Keratinocyte (primary cell): Measurements from ENCODE around the gene RETN. TPM values are rescaled to one million over a fixed set of nuclear protein-coding genes. Genes with fewer than 3 reads are reported as not detected.

Experiments used
- DNase-seq: peaks from one replicate; pipeline ENCODE4 v3.0.0-alpha.2; 2011; ENCODE audit warnings: low read depth, missing footprints, low spot score
- FAIRE-seq: peaks from 2 replicates; lab custom pipeline; 2011; peaks lifted over from hg19 to GRCh38; lab: Jason Lieb, UNC
- H2AFZ ChIP-seq: 2 replicates; pipeline ENCODE4 v1.6.0; 2012; ENCODE audit warnings: low read length, control low read depth, inconsistent platforms; ENCODE audit not compliant: control insufficient read depth
- H3K27ac ChIP-seq: 2 replicates; pipeline ENCODE4 v1.5.1; 2011; ENCODE audit warnings: low read length; ENCODE audit not compliant: control insufficient read depth, insufficient read depth
- H3K27me3 ChIP-seq: 3 replicates; pipeline ENCODE4 v1.6.0; 2011; ENCODE audit warnings: low read length; ENCODE audit not compliant: control insufficient read depth, insufficient read depth; ENCODE audit errors: extremely low read depth
- H3K36me3 ChIP-seq, 2 experiments: 2 replicates in 1 of 2; 3 replicates in 1 of 2; pipeline ENCODE4 v1.5.1; 2011; ENCODE audit warnings: low read length in 2 of 2, mild to moderate bottlenecking in 1 of 2; ENCODE audit not compliant: control insufficient read depth in 2 of 2, insufficient read depth in 2 of 2; ENCODE audit errors: extremely low read depth in 1 of 2
- H3K4me1 ChIP-seq: 3 replicates; pipeline ENCODE4 v1.5.1; 2011; ENCODE audit warnings: low read length; ENCODE audit not compliant: control insufficient read depth, insufficient read depth; ENCODE audit errors: extremely low read depth
- H3K4me2 ChIP-seq: 3 replicates; pipeline ENCODE4 v1.6.0; 2011; ENCODE audit warnings: low read depth, low read length; ENCODE audit not compliant: control insufficient read depth, insufficient read depth; ENCODE audit errors: extremely low read depth
- H3K4me3 ChIP-seq, 3 experiments: fragments of 200-600 bp in 1 of 3; sonication (generic) in 1 of 3; 2 replicates in 2 of 3; 3 replicates in 1 of 3; pipeline ENCODE4 v1.5.1; 2011 to 2016; ENCODE audit warnings: low read length in 3 of 3, mild to moderate bottlenecking in 3 of 3, control low read depth in 2 of 3, inconsistent platforms in 1 of 3, low read depth in 1 of 3, mixed read lengths in 1 of 3, mixed run types in 1 of 3, moderate library complexity in 1 of 3; ENCODE audit not compliant: control insufficient read depth in 2 of 3, insufficient read depth in 2 of 3; ENCODE audit errors: extremely low read depth in 1 of 3
- H3K79me2 ChIP-seq: 2 replicates; pipeline ENCODE4 v1.6.0; 2012; ENCODE audit warnings: low read length; ENCODE audit not compliant: control insufficient read depth, insufficient read depth
- H3K9ac ChIP-seq: 3 replicates; pipeline ENCODE4 v1.6.0; 2011; ENCODE audit warnings: low read length; ENCODE audit not compliant: control insufficient read depth, insufficient read depth; ENCODE audit errors: extremely low read depth
- H3K9me1 ChIP-seq: 3 replicates; pipeline ENCODE4 v1.6.0; 2011; ENCODE audit warnings: low read length; ENCODE audit not compliant: control insufficient read depth, insufficient read depth; ENCODE audit errors: extremely low read depth
- H3K9me3 ChIP-seq: 2 replicates; pipeline ENCODE4 v1.5.1; 2012; ENCODE audit warnings: low read depth, low read length; ENCODE audit not compliant: control insufficient read depth
- H4K20me1 ChIP-seq: 3 replicates; pipeline ENCODE4 v1.6.0; 2011; ENCODE audit warnings: low read length; ENCODE audit not compliant: control insufficient read depth, insufficient read depth; ENCODE audit errors: extremely low read depth
- EZH2 ChIP-seq: IDR thresholded peaks from one replicate; pipeline ENCODE4 v1.6.1; 2012; ENCODE audit warnings: inconsistent platforms, mild to moderate bottlenecking, low read length, moderate library complexity
- dilution Hi-C: fragments of 300-500 bp; cut with MboI; formaldehyde crosslinking; loops from one replicate; pipeline ENCODE4 v1.7.0; 2020; ENCODE audit warnings: low sequenced_read_pairs; ENCODE audit not compliant: extremely low pct_ligation_motif_present
- polyA plus RNA-seq, 5 experiments: library from polyadenylated mRNA; depleted of rRNA in 3 of 5; stranded (reverse) in 3 of 5; stranded (forward) in 1 of 5; unstranded in 1 of 5; fragments of >200 nt; gene quantifications; 1 replicate in 1 of 5; 2 replicates in 3 of 5; 3 replicates in 1 of 5; pipeline versions ENCODE4 v1.2.1 to v1.2.3, GENCODE V29; 2011 to 2012; ENCODE audit warnings: missing spikeins in 2 of 5, low read depth in 1 of 5, low replicate concordance in 1 of 5
- TF ChIP-seq, protein P1 (sequence below), 3 experiments: IDR thresholded peaks in 1 of 3; conservative IDR thresholded peaks in 1 of 3; optimal IDR thresholded peaks in 1 of 3; 2 replicates in 2 of 3; 3 replicates in 1 of 3; pipeline versions ENCODE3 to v1.5.1; 2011; ENCODE audit warnings: low read length in 3 of 3, mild to moderate bottlenecking in 3 of 3, moderate library complexity in 2 of 3, control low read depth in 1 of 3, inconsistent platforms in 1 of 3; ENCODE audit not compliant: insufficient read depth in 2 of 3; ENCODE audit errors: extremely low read depth in 1 of 3

The RETN gene
- polyA plus RNA-seq, 1 donor (not counting 4 experiments of a cell fraction or from before 2014, with no cell fraction given): not detected

DNA sequence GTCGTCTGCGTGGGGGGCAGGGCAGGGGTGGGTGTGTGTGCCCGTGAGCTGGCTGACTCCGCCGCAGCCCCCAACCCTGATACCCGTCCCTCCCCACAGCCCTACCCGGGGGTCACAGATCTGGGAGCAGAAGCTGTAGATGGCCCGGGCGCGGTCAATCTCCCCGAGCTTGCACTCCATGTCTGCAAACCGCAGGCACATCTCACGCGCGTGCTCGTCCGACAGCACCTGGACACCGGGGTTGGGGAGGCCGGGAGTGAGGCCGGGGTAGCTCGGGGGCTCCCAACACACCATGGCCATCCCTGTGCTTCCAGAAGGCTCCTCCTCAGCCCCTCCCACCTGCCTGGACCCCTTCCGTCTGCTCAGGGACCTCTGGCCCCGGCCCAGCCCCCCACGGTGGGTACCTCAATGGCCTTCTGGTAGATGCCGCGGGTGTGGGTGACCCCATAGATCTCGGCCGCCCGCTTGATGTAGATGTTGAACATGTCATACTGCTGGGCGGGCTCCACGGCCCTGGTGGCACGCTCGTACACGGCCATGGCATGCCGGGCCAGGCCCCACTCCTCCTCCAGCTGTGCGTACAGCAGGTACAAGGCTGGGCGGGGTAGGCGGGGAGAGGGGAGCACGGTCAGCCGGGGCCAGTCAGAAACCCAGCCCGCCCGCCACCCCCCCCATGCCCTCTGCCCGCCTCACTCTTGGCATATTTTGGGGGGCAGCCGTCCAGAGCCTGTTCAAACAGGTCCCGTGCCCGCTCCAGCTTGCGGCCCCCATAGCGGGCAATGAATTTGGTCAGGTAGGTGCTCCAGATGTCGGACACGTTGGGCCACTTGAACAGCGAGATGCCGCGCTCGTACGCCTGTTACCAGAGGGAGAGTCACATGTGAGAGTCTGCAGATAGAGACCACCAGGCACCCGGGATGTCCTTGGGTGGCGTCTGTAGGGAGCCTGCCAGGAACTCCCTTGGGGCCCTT is 48.1 kb upstream of the RETN start:
- FAIRE-seq: no peak

DNA sequence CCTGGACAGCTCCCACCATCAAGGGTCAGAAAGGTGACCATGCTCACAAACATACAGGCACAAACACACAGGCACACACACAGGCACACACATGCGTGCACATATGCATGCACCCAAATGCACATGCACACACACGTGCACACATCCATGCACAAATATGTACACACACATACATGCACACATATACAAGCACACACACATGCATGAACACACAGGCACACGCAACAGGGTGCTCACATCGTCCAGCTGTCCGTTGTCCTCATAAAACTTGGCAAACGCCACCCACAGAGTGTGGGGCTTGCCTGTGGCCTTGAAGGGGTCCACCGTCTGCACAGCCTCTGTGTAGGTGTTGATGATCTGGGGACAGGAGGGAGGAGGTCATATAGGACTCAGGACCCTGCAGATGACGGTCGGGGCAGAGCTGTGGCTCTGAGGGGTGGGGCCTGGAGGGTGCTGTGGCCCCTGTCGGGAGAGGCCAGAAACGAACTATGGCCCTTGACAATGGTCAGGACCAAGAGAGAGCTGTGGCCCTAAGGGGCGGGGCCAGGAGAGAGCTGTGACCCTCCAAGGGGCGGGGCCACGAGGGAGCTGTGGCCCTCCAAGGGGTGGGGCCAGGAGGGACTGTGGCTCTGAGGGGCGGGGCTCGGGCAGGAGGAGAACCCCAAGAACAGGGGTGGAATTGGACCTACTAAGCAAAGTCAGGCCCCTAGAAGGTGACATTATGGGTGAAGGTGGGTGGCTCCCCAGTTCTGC is 45.7 kb upstream of the RETN start:
- Histone ChIP-seq H3K4me2 (no peak overlapping the region), H3K4me1 (peaks cover 2% of the 10 kb centered on the region), H3K4me3 (no peak overlapping the region), H3K9me1 (no peaks in the 10 kb centered on the region), H2AFZ (no peak overlapping the region), H3K36me3 (peaks cover 19 to 22% of the 10 kb centered on the region in 2 experiments), H3K27me3 (no peaks in the 10 kb centered on the region), H3K9ac (no peak overlapping the region), H3K79me2 (peaks cover 25% of the 10 kb centered on the region), H4K20me1 (no peaks in the 10 kb centered on the region), H3K9me3 (no peaks in the 10 kb centered on the region), H3K27ac (no peak overlapping the region)
- no peak for DNase-seq
- dilution Hi-C loops: no loop called here
- no peak for TF ChIP-seq EZH2
- TF ChIP-seq, protein P1, sequence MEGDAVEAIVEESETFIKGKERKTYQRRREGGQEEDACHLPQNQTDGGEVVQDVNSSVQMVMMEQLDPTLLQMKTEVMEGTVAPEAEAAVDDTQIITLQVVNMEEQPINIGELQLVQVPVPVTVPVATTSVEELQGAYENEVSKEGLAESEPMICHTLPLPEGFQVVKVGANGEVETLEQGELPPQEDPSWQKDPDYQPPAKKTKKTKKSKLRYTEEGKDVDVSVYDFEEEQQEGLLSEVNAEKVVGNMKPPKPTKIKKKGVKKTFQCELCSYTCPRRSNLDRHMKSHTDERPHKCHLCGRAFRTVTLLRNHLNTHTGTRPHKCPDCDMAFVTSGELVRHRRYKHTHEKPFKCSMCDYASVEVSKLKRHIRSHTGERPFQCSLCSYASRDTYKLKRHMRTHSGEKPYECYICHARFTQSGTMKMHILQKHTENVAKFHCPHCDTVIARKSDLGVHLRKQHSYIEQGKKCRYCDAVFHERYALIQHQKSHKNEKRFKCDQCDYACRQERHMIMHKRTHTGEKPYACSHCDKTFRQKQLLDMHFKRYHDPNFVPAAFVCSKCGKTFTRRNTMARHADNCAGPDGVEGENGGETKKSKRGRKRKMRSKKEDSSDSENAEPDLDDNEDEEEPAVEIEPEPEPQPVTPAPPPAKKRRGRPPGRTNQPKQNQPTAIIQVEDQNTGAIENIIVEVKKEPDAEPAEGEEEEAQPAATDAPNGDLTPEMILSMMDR (optimal IDR thresholded peaks at IDR 0.05 in 1 of 3, IDR thresholded peaks at IDR 0.05 in 1 of 3, conservative IDR thresholded peaks at IDR 0.05 in 1 of 3; ENCODE audit: extremely low read depth in 1 of 3, insufficient read depth in 2 of 3, low read length in 3 of 3): no peak
- FAIRE-seq: no peak

More for the DNA sequence above, 48.1 kb upstream of the RETN start:
- no peaks in the 10 kb centered on the region for H3K27me3 ChIP-seq
- no peaks in the 10 kb centered on the region for H3K9me1 ChIP-seq
- H3K79me2 ChIP-seq: peaks cover 1% of the 10 kb centered on the region
- dilution Hi-C loops: no loop called here
- peaks cover 18% of the 10 kb centered on the region in 2 experiments for H3K36me3 ChIP-seq
- no peak overlapping the region for H3K27ac ChIP-seq
- H2AFZ ChIP-seq: no peak overlapping the region
- no peaks in the 10 kb centered on the region for H4K20me1 ChIP-seq
- H3K4me3 ChIP-seq: no peak overlapping the region
- H3K4me1 ChIP-seq: no peaks in the 10 kb centered on the region
- H3K9me3 ChIP-seq: no peaks in the 10 kb centered on the region
- no peak overlapping the region for H3K9ac ChIP-seq
- TF ChIP-seq, protein P1 (optimal IDR thresholded peaks at IDR 0.05 in 1 of 3, IDR thresholded peaks at IDR 0.05 in 1 of 3, conservative IDR thresholded peaks at IDR 0.05 in 1 of 3; ENCODE audit: extremely low read depth in 1 of 3, insufficient read depth in 2 of 3, low read length in 3 of 3): no peak
- TF ChIP-seq EZH2: no peak
- DNase-seq: no peak
- no peak overlapping the region for H3K4me2 ChIP-seq
